DMS 273 (cell line): ENCODE data around the gene PREX1.
"Not testable (repeated sequence)": the region's sequence is repeated elsewhere in the genome, so short reads cannot be mapped to it uniquely, and the experiment has no call there.

Experiments
- DNase-seq: peaks from one replicate; lab custom pipeline; 2025; ENCODE audit not compliant: unreplicated experiment; lab: John Stamatoyannopoulos, UW

PREX1 gene

DNA sequence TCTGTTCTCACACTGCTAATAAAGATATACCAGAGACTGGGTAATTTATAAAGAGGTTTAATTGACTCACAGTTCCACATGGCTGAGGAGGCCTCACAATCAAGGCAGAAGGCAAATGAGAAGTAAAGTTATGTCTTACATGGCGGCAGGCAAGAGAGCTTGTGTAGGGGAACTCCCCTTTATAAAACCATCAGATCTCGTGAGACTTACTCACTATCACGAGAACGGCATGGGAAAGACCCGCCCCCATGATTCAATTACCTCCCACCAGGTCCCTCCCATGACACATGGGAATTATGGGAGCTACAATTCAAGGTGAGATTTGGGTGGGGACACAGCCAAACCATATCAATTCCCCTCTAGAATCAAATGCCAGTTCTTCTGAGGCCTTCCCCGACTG, 71.0 kb downstream of the PREX1 start:
- not testable (repeated sequence) for DNase-seq

DNA sequence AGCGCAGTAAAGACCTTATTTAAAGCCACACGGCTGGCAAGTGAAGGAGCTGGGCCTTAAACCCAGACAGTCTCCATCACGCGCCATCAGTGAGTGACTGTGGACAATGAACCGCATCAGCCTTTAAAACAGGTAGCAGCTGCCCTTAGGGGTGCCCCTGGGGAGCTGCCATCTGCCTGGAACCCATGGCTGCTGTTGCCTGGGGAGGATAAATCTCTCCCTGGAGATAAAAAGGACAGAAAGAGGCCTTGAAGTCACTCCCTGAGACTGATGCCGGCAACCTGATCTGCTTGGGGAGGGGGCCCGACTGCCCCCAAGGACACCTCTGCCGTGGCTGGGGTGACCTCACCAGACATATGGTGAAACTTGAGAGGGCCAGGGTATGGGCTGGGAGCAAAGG, 73.5 kb downstream of the PREX1 start:
- DNase-seq = peak; percentile 91

DNA sequence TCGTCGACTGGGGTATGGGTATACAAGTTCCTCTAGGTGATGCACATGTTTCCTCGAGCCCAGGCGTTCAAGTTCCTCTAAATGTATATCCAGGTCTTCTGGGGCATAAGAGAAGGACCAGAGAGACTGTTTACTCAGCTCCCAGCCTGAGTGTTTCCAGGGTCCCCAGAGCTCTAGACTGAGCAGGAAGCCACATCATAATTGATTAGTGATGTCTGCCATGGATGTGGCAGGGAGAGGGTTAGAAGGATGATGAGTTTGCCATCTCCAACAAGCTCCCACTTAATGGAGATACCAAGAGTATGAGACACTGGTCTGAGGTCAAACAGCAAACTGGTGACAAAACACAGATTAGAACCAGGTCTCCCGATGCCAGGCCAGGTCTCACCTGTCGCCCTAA, 74.8 kb downstream of the PREX1 start:
- no peak for DNase-seq

DNA sequence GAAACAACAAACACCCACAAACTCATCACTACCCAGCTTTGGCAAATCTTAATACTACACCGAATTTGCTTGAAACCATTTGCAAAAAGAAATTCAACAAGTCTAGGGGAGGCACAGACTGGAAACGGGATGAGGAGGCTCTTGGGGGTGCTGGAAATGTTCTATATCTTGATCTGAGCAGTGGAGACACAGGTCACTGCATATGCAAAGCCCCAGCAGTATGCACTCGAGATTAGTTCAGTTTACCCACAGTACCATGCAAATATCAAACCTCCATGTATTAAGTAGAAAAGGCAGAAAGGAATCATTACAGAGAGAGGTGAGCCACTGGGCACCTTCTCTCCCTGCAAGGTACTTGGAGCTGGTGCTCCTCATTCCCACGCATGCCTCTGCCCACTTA, 75.9 kb downstream of the PREX1 start:
- DNase-seq = no peak

DNA sequence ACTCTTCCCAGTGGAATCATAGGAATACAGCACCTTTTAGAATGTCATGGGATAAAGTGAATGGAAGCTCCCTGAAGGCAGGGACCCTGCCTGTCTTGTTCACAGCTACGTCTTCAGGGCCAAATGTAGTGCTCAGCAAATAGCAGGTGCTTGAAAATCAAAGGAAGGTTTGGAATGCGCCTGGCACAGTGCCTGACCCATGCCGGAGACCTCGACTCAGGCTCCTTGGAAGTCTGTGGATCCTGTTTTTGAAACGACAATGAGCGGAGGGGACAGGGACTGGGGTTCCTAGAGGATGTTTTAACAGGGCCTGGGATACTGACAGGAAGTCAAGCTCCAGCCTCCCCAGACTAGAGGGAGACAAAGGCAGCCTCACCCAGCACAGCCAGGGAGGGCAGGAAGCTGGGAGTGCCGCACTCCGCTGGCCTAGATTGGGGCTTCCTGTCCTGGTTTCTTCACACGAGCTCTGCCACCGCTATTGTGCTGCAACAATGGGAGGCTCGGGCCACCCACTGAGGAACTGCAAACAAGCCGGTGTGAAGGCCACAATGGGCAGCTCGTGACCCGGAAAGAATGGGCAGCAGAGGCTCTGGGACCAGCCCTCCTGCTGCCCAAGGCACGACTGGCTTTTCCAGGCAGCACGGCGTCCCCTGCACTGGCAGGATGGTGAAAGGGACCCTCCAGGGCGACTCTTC, 76.7 kb downstream of the PREX1 start:
- no peak for DNase-seq

DNA sequence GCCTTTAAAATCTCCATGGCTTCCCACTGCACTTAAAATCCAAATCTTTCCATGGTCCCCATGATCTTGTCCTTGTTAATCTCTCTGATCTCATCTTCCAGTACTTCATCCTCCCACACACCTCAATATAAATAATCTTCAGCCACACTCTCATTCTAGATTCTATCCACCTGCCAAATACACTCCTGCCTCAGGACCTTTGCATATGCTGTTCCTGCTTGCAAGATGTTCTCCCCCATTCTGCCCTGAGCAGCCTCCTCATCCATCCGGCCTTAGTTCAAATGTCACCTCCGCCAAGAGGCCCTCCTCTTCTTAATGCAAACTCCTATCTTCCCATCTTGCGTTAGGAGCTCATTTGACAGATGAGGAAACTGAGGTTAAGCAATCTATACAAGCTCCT, 77.4 kb downstream of the PREX1 start:
- no peak for DNase-seq

DNA sequence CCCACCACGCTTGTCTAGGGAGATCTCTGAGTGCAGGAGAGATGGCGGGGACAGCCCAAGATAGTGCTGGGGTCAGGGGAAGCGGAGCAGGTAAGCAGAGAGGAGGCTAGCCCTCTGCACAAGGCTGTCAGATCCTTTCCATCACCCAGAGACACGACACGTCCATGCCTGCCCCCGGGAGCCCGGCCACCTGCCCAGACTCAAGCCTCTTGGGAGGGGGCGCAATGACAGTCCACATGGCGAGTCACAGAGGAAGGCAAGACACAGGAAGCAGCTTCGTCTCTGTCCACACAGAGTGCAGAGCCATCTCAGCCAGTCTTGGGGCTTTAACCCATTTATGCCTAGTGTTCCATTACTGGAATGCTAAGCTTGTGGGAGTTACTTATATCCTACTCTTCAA, 78.4 kb downstream of the PREX1 start:
- peak; percentile 34 for DNase-seq

DNA sequence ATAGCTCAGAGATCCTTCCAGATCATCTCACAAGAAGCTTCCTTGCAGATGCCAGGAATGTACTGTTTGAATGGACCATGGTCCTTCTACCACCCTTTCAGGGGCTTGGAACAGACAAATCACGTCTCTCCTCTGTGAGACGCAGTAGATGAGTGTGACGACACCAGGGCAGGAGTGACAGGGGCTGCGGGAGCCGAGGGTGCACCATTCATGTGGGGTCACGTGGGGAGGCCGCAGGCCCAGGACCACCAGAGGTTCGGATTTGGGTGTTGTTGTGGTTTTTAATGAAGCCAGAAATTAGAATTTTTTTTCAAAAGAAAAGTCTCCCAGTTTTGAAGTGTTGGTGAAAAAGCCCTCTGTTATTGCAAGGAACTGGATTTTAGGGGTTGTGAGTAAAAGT, 79.2 kb downstream of the PREX1 start:
- DNase-seq = no peak

DNA sequence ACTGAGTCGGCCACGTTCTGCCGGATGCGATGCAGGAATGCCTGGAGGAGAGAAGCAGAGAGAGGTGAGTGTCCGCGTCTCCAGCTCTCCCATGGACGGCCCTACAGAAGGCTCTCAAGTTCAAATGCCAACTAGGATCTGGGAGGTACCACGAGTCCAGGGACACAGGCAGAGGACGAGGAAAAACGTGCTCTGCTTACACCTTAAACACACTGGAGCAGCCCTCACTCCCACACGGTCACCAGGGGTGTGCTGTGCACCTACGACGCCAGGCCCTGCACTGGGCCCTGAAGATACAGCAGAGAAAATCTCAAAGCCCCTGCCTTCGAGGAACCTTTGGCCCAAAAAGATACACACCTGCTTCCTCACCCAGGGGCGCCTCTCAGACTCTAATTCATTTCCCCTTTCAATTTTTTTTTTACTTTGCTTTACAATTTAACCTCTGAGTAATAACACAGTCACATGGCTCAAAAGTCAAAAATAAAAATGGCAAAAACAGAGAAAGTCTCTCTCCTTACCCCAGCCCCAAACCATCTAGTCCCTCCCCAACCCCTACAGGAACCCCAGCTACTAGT, 79.9 kb downstream of the PREX1 start:
- no peak for DNase-seq

DNA sequence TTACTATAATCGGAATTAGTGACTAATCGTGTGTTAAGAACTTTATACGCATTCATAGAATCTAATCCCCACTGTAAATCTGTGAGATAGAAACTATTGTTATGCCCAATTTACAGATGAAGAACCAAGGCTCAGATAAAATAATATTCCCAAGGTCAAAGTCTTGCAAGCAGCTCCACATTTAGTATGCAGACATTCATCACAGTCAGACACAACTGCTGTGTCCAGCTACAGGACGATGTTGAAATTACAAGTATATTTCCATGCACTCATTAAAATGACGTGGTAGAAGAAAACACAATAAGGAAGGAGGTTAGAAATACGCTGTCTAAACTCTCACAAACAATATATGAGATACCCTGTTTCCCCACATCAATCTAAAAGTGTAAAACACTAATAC, 82.5 kb downstream of the PREX1 start:
- DNase-seq = no peak

DNA sequence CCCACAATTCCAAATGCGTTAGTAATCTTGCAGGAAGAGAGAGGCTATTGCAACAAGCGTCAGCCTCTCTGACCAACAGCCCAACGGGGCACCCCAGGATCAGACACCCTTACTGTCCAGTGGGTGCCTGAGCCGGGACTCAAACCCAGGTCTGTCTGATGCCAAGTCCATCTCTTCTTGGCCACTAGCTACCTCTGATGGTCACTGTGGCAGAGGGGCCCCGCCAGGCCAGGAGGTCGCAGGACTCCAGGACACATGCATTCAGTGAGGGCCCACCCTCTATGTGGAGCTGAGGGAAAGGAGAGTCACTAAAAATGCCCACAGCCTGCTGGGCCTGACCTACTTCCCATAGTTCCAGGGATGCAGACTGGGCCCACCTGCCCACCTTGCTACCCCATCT, 83.3 kb downstream of the PREX1 start:
- no peak for DNase-seq

DNA sequence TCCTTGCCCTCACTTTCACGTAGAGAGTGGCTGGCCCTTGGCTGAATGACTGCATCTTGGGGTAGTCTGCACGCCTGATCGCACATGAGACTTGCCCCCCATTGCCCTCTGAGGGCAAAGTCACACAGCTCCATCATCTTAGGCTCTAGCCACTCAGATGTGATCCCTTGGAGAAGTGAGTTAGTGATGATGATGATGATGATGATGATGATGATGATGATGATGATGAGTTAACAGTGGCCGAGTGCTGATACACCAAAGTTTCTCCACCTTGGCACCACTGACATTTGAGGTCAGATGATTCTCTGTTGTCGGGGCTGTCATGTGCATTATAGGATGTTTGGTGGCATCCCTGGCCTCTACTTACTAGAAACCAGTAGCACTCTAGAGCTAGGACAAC, 84.0 kb downstream of the PREX1 start:
- no peak for DNase-seq

DNA sequence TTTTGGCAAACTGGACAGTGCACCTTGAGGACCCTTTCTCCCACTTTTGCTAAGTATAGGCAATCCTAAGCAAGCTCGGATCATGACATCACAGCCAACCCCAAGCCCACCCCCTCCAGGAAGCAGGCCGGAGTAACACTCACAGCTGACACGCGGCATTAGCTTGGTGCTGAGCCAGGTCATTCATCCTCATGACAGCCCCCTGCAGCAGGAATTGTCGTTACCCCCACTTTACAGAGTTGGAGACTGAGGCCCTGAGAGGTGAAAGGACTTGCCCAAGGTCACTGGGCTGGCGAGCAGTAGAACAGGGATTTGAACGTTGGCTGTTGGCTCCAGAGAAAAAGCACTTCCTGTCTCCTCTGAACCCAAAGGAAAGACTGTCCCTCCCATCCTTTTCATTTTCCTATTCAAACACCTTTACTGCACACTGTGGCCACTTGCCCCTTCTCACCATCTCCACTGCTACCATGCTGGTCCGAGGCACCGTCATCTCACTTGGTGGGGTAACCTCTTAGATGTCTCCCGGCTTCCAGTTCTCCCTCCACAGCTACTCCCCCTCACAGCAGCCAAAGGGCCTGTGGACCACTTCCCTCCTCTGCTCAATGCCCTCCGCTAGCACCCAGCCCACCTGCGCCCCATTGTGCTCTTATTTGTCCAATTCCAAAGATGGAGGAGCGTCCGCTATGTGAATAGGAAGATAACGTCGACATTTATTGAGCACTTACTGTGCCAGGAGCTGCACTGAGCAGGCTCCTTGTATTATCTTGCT, 84.7 kb downstream of the PREX1 start:
- DNase-seq = no peak

DNA sequence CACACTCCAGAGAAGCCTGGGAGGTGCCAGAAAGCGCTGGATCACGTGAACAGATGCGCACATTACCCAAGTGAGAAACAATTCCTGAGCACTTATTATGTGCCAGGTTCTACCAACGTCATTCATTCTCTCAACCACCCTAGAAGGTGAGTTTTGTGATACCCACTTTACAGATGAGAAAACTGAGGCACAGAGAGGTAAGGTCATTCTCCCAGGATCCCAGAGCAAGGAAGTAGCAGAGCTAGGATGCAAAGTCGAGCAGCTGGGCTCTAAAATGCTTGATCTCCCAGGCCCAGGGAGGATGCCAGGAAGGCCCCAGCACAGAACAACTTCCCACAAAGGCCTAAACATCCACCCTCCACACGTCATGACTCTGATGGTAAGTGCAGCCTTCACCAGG, 85.6 kb downstream of the PREX1 start:
- DNase-seq = no peak

DNA sequence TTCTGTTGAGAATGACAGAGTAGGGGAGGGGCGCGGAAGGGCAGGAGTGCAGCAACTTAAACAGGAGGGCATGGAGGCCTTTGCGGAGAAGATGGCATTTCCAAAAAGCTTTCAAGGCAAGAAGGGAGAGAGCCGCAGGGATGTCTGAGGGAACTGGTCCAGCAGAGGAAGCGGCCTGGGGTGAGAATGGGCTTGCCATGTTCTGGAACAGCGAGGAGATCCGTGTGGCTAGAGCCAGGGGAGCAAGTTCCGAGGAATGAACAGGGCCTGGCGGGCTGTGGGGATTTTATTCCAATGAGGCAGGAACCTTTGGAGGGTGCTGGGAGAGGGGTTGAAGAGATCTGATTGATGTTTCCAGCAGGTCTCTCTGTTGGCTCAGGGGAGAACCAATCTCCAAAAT, 86.1 kb downstream of the PREX1 start:
- no peak for DNase-seq

DNA sequence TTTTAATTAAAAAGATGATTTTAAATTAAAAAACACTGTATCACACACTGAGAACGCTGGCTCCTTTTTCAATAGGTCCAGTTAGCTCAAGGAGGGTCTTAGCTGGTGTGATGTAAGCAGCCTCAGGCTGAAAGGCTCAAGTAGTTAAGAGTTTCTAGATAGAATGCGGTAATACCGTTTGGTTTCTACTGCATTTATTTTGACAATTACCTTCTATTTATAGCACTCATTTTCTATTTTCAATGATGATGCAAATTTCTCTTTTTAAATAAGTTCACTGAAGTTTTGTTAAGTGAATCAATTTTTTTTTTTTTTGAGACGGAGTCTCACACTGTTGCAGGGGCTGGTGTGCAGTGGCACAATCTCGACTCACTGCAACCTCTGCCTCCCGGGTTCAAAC, 87.1 kb downstream of the PREX1 start:
- no peak for DNase-seq

DNA sequence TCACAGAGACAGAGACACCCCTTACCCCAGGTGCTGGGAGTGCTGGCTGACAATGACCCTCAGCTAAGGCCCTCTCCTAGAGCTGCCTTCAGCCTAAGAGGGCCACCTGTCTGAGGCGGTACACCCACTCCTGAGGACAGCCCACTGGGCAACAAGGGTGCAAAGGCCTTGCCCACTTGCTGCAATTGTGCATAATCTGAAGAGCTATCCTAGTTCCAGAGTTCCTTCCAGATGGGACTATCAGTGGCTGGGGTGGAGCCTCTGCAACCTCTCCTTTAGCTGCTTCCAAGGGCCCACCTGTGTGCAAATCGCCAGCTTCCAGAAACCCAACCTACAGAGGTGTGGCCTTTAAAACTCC, 87.5 kb downstream of the PREX1 start:
- no peak for DNase-seq

DNA sequence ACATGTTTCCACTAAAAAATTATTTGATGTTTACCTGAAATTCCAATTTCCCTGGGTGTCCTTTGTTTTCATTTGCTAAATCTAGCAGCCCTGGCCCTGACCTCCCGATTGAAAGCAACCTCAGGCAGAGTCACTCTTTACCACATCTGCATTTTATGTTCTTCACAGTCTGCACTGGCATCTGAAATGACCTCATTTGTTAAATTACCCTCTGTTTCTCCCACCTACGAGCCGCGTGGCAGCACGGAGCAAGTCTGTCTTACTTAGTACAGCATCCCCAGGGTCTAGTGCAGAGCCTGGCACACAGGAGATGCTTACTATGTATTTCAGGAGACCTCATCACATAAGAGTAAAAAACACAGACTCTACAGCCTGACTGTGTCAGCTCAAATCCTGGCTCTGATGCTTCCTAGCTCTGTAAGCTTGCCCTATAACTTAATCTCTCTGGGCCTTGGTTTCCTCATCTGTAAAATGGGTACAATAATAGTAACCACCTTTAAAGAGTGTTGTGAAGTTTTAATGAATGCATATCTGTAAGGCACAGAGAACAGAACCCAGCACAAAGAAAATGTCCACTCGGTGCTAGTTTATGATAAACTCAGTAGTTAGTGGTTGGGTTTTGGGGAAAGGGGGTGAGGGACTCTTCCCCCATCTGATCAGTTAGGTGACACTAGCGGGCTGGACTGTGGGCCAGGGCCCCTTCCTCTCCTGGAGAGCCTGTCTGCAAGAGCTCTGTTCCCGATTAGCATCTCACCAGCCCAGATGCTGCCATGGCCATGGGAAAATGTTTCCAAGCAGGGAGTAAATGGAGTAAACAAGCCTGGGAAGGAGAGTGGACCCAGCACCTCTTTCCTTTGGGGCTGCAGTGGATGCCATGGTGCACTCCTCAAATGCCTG, 88.2 kb downstream of the PREX1 start:
- peak; percentile 43 for DNase-seq

DNA sequence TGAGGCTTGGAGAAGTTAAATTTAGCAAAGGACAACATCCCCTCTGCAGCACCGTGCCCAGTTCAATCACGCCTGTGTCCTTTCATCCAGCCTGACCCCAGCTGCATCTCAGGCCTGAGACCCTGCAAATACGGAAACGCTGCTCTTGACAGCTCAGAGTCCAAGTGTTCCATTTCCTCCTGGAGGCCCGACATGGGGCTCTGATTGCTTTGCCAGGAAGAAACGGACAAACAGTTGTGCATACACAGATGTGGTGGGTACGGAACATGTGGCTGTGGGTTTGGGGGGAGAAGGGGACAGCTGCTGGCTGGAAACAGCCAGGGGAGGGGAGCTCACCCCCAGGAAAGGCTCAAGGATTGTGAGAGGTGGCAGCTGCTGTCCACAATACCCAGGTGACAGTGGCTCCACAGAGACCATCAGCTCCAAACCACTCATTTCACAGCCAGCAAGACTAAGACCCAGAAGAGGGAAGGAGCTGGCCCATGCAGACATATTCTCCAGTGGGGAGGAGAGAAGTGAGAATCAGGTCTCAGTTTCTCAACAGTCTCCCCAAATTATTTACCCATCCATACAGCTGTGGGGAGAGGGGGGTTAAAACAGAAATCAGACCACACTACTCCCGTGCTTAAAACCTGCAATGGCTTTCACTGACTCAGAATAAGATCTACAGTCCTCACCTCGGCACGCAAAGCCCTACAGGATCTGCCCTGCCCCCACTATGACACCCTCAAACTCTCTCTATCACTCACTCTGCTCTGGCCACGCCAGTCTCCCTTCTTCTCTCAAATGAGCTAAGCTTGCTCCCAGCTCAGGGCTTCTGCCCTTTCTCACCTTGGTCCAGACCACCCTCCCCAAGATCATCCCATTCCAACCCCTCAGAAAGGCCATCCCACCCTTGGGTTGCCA, 89.1 kb downstream of the PREX1 start:
- peak; percentile 27 for DNase-seq

DNA sequence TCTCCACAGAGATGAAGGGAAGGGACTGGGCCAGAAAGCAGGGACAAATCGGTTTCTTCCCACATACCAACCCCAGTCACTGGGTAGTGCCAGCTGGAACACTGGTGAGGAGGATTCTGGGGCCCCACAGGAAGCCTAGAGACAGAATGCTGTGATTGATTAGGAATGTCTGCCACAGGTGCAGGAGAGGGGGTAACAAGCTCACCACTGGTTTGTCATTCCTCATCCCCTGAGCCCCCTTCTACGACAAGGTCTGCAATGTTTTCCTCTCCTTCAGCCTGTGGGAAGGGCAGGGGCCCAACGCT, 89.8 kb downstream of the PREX1 start:
- DNase-seq = no peak
